Retina (tissue), 1 donor: ENCODE measurements around the gene BRD3.
"Not testable (repeated sequence)": the region's sequence is repeated elsewhere in the genome, so short reads cannot be mapped to it uniquely, and the experiment has no call there.

ENCODE experiments used
- DNase-seq: peaks from one replicate; pipeline ENCODE4 v3.0.0-alpha.2; 2016

Gene BRD3

GRCh38 chr9:134067904-134068743, at the start of gene BRD3:
BRD3 (minus strand) TSS chr9:134068026; CDS start chr9:134053477, 14,549 bp downstream.
- DNase-seq: peak; percentile 86

- no peak for DNase-seq
These were observed 44.7 kb upstream of the BRD3 start for GRCh38 chr9:134112561-134112960.

- no peak for DNase-seq
These were observed 43.2 kb upstream of the BRD3 start for GRCh38 chr9:134111064-134111463.

DNA sequence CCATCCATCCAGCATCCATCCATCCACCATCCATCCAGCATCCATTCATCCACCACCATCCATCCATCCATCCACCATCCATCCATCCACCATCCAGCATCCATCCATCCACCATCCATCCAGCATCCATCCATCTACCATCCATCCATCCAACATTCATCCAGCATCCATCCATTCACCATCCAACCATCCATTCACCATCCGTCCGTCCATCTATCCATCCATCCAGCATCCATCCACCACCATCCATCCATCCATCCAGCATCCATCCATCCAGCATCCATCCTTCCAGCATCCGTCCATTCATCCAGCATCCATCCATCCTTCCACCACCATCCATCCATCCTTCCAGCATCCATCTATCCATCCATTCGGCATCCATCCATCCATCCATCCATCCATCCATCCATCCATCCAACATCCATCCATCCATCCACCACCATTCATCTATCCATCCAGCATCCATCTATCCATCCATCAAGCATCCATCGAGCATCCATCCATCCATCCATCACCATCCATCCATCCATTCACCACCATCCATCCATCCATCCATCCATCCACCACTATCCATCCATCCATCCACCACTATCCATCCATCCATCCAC, 35.7 kb upstream of the BRD3 start:
- no peak for DNase-seq

- no peak for DNase-seq
These were observed 33.9 kb upstream of the BRD3 start for GRCh38 chr9:134101623-134102149.

- not testable (repeated sequence) for DNase-seq
These were observed 33.3 kb upstream of the BRD3 start for GRCh38 chr9:134101133-134101532.

DNA sequence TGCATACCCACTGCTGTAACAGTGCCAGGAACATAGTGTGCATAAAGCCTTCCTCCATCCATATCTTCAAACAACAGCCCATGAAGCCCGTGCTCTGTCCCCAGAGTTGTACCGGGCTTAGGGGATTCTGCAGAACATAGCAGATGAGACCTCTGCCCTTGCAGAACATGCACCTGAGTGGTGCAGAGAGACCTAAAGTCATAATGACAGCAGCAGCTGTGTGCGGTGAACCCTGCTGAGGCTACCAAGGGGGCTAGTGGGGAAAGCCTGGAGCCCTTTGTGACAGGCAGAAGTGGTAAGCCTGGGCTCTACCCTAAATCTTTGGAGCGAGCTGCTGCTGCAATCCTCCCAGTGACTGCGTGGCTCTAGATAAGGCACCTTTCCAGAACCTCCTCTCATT, 32.2 kb upstream of the BRD3 start:
- DNase-seq: peak; percentile 20

- DNase-seq: no peak
These were observed 31.4 kb upstream of the BRD3 start for GRCh38 chr9:134099123-134099761.

DNA sequence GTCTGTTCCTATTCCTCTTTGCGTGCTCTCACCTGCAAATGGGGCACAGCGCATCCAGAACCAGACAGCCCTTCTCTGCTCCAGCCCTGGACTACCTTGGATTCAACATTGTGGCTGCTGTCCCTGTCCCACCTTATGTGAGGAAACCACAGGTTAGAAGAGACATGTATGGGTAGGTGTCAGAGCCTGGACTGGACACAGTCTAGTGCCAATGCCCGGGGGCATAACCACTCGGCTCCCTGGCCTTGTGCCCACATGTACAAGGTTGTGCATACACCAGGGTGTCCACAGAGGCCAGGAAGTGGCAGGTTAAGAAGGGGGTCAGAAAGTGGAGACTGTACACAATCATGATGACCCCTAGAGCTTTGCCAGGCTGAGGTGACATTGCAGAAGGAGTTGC, 22.1 kb upstream of the BRD3 start:
- no peak for DNase-seq

- DNase-seq: no peak
These were observed 20.4 kb upstream of the BRD3 start for GRCh38 chr9:134088063-134088725.

DNA sequence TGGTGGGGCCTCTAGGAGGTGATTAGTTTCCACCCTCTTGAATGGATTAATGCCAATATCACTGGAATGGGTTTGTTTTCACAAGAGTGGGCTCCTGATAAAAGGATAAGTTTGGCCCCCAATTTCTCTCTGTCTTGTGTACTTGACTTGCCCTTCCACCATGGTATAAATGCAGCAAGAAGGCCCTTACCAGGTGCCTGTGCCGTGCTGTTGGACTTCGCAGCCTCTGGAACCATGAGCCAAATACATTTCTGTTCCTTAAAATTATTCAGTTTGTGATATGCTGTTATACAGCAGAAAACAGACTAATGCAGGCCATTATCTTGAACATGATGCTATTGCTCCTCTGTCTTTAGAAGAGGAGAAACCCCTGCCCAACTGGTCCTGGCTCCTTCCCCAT, 17.8 kb upstream of the BRD3 start:
- no peak for DNase-seq

GRCh38 chr9:134083451-134083850, 15.6 kb upstream of the BRD3 start:
- no peak for DNase-seq

DNA sequence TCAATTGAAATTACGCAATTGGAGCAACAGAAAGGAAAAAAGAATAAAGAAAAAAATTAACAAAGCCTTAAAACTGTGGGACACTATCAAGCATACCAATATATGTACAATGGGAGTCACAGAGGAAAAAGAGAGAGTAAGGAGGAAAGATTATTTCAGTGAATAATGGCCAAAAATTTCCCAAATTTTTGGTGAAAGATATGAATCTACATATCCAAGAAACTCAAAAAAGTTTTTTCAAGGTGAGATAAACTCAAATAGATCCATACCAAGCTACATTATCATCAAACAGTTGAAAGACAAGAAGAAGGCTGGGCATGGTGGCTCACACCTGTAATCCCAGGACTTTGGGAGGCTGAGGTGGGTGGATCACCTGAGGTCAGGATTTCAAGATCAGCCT, 8.8 kb upstream of the BRD3 start:
- no peak for DNase-seq

GRCh38 chr9:134075689-134076088, 7.9 kb upstream of the BRD3 start:
- DNase-seq: not testable (repeated sequence)

DNA sequence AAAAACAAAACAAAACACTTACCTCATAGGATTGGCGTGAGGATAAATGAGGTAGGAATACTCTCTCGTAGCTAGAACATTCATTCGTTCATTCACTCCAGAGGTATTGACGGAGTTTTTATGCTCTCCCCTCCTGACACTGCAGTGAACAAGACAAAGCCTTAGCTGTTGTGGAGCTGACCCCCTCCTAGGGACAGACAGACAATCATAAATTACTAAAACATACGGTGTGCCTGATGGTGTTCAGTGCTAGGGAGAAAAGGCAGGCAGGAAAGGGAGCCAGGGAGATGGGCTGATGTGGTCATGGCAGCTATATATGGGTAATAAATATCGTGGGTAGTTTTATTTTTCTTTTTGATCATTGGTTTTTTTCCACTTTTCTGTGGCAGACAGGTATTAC, 5.7 kb upstream of the BRD3 start:
- DNase-seq: no peak

DNA sequence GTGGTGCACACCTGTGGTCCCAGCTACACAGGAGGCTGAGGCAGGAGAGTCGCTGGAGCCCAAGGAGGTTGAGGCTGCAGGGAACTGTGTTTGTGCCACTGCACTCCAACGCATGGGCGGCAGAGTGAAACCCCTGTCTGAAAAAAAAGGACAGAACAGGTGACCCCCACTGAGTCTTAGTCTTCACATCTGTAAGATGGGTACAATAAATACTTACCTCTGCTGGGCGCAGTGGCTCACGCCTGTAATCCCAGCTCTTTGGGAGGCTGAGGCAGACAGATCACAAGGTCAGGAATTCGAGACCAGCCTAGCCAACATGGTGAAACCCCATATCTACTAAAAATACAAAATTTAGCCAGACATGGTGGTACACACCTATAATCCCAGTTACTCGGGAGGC, 4.9 kb upstream of the BRD3 start:
- DNase-seq: not testable (repeated sequence)

GRCh38 chr9:134071149-134071548, 3.3 kb upstream of the BRD3 start:
- DNase-seq: no peak

DNA sequence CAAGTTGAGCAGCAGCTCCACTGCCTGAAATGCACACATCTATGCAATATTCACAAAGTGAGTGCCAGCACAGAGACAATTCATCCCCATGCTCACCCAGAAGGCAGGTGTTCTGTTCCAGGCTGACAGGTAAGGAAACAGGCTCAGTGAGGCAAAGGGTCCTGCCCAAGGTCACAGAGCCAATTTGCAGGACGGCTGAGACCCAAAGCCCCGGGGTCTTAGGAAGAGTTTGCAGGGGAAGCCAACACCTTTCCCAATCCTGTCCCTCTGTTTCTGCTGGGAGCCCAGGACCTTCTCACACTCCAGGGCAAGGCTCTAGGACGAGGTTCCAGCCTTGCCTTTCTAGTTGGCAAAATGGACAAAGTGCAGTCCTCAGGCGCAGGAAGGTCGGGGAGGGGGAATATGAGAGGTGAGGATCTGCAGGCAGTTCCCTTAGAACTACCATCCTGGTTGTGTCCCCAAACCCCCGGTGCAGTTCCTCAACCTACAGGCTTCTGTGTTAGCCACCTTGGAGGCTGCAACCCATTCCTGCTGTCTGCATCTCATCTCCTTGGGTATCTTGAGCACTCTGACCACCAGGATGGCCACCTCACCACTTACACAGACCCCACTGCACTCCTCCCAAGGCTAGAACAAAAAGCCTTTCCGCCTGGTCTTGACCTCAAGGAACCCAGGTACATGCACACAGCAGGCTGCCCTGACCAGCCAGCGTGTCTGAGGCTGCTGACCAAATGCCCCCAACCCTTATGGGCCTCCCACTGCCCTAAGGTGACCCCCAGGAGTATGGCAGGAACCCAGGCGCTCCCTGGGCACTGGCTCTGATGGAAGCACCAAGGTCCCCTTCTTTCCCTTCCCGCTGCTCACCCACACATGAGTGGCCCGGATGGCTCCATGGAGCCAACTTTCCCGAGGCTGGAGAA, 1.9 kb upstream of the BRD3 start:
- no peak for DNase-seq

- DNase-seq: peak; percentile 85
These were observed 1.1 kb upstream of the BRD3 start for GRCh38 chr9:134068744-134069479.

GRCh38 chr9:134066913-134067851, 644 bp downstream of the BRD3 start:
- no peak for DNase-seq
